ENCODE data around the gene ALG3. TPM values are rescaled to one million over a fixed set of nuclear protein-coding genes. Genes with fewer than 3 reads are reported as not detected.

Gene ALG3
- total and polyA plus RNA-seq, 9 of the 15 experiments (the other 6 are each of a cell fraction or from before 2014, with no cell fraction given): 37.5 to 107 (median 80.1) TPM

DNA sequence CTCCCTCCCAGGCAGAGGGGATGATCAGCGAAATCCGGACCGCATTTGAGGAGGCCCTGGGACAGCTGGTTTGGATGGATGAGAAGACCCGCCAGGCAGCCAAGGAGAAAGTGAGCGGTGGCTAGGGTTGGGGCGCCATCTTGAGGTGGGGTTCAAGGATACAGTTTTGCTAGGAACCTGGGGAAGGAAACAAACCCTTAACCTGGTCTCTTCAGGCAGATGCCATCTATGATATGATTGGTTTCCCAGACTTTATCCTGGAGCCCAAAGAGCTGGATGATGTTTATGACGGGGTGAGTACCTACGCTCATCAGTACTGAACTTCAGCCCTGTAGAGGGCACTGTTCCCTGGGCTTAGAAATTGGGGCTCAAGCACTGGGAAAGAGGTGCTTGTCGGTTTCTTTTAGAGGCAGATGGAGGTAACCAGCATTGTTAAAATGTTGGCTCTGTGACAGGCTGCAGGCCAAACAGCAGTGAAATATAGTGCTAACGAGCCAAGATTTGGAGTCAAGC is 40.7 kb upstream of the ALG3 start (continued):
- TF ChIP-seq, protein P1, sequence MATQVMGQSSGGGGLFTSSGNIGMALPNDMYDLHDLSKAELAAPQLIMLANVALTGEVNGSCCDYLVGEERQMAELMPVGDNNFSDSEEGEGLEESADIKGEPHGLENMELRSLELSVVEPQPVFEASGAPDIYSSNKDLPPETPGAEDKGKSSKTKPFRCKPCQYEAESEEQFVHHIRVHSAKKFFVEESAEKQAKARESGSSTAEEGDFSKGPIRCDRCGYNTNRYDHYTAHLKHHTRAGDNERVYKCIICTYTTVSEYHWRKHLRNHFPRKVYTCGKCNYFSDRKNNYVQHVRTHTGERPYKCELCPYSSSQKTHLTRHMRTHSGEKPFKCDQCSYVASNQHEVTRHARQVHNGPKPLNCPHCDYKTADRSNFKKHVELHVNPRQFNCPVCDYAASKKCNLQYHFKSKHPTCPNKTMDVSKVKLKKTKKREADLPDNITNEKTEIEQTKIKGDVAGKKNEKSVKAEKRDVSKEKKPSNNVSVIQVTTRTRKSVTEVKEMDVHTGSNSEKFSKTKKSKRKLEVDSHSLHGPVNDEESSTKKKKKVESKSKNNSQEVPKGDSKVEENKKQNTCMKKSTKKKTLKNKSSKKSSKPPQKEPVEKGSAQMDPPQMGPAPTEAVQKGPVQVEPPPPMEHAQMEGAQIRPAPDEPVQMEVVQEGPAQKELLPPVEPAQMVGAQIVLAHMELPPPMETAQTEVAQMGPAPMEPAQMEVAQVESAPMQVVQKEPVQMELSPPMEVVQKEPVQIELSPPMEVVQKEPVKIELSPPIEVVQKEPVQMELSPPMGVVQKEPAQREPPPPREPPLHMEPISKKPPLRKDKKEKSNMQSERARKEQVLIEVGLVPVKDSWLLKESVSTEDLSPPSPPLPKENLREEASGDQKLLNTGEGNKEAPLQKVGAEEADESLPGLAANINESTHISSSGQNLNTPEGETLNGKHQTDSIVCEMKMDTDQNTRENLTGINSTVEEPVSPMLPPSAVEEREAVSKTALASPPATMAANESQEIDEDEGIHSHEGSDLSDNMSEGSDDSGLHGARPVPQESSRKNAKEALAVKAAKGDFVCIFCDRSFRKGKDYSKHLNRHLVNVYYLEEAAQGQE (IDR thresholded peaks at IDR 0.05; ENCODE audit: borderline replicate concordance): peak; percentile 64; the same call in 1 of the 2 replicates
- TF ChIP-seq, protein P1 (CRISPR knock-in tag; IDR thresholded peaks at IDR 0.05; ENCODE audit: low read depth): no peak
- TF ChIP-seq RFX1 (IDR thresholded peaks at IDR 0.05): no peak
- TF ChIP-seq MAZ (CRISPR knock-in tag; conservative IDR thresholded peaks at IDR 0.05 in 1 of 2, IDR thresholded peaks at IDR 0.05 in 1 of 2): peak in 1 of 2 experiments; percentile 52; a peak in 2 of 4 replicates
- TF ChIP-seq CC2D1A (IDR thresholded peaks at IDR 0.05): peak; percentile 37; the same call in 1 of the 2 replicates

Data from K562 (cell line).